ENCODE measurements around the gene AQR. TPM values are rescaled to one million over a fixed set of nuclear protein-coding genes. Genes with fewer than 3 reads are reported as not detected.

The AQR gene
- polyA plus RNA-seq, 1 of the 3 experiments (the other 2 are of a cell fraction), result 11.6 TPM

DNA sequence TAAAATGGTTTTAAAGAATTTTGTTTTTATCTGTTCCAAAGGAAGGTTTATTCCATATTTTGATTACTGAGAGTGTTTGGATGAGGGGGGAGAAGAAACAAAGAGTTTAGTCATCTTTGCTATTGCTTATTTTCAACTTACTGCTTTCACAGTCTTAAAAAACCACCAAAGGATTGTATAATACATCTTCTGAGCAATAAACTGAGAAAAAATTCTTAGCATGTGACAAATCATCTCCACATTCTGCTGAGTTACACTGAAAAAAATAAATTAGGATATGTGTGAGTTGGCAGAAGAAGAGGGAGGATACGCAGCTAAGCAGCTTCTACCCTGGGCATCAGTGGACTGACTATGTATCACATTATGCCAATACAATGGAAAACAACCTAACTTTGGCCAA lies 151.0 kb downstream of the AQR start:
- H3K4me1 ChIP-seq (ENCODE audit: control insufficient read depth in 1 of 2, insufficient read depth in 2 of 2, low read depth in 1 of 2, low read length in 1 of 2), result peaks cover 0 to 2% of the 10 kb centered on the region in 2 experiments; a peak in 2 of 4 replicates
- H3K9me3 ChIP-seq, result no peaks in the 10 kb centered on the region
- no peaks in the 10 kb centered on the region for H3K9me2 ChIP-seq
- H3K36me3 ChIP-seq (replicated peaks in 1 of 2; ENCODE audit: control insufficient read depth in 1 of 2, insufficient read depth in 2 of 2, low read length in 1 of 2), result no peaks in the 10 kb centered on the region
- H3K27ac ChIP-seq (ENCODE audit: low read depth in 2 of 2, low read length in 1 of 2), result peak overlapping the region in 1 of 2 experiments; percentile 34; a peak in 1 of 4 replicates
- POLR2A ChIA-PET, result no interaction called here
- no peak overlapping the region for H3K4me3 ChIP-seq (ENCODE audit: low read depth in 2 of 2, low read length in 1 of 2)
- CTCF ChIA-PET, result no interaction called here
- no peak for DNase-seq
- H3F3A ChIP-seq (replicated peaks; ENCODE audit: insufficient read depth), result peaks cover 20% of the 10 kb centered on the region
- no peaks in the 10 kb centered on the region for H4K20me1 ChIP-seq (ENCODE audit: insufficient read depth)
- no peak overlapping the region for H2AFZ ChIP-seq (ENCODE audit: low read depth)
- 100% methylated on average over 1 of the region's 1 CpG for WGBS (ENCODE audit: low lambda C conversion rate)
- no peaks in the 10 kb centered on the region for H3K27me3 ChIP-seq (ENCODE audit: insufficient read depth)
- no peak overlapping the region for H3K4me2 ChIP-seq
- H3K79me2 ChIP-seq (ENCODE audit: insufficient read depth), result no peaks in the 10 kb centered on the region
- no peak for TF ChIP-seq GABPA (IDR thresholded peaks at IDR 0.05; ENCODE audit: low read depth)
- TF ChIP-seq FOXM1 (IDR thresholded peaks at IDR 0.05; ENCODE audit: low read depth), result no peak
- TF ChIP-seq YY1 (IDR thresholded peaks at IDR 0.05; ENCODE audit: low read depth), result no peak
- no peak for TF ChIP-seq NFIC (IDR thresholded peaks at IDR 0.05; ENCODE audit: borderline replicate concordance)
- no peak for TF ChIP-seq MXI1 (IDR thresholded peaks at IDR 0.05; ENCODE audit: low read depth, low read length)
- TF ChIP-seq RXRA (IDR thresholded peaks at IDR 0.05; ENCODE audit: borderline replicate concordance, low read depth), result no peak
- TF ChIP-seq ELF1 (IDR thresholded peaks at IDR 0.05), result no peak
- TF ChIP-seq SIN3A (IDR thresholded peaks at IDR 0.05; ENCODE audit: borderline replicate concordance, low read depth, low read length), result no peak
- TF ChIP-seq TCF12 (IDR thresholded peaks at IDR 0.05), result no peak
- no peak for TF ChIP-seq EP300 (IDR thresholded peaks at IDR 0.05; ENCODE audit: borderline replicate concordance in 1 of 2, low read depth in 1 of 2, low read length in 1 of 2)
- TF ChIP-seq, protein P1, sequence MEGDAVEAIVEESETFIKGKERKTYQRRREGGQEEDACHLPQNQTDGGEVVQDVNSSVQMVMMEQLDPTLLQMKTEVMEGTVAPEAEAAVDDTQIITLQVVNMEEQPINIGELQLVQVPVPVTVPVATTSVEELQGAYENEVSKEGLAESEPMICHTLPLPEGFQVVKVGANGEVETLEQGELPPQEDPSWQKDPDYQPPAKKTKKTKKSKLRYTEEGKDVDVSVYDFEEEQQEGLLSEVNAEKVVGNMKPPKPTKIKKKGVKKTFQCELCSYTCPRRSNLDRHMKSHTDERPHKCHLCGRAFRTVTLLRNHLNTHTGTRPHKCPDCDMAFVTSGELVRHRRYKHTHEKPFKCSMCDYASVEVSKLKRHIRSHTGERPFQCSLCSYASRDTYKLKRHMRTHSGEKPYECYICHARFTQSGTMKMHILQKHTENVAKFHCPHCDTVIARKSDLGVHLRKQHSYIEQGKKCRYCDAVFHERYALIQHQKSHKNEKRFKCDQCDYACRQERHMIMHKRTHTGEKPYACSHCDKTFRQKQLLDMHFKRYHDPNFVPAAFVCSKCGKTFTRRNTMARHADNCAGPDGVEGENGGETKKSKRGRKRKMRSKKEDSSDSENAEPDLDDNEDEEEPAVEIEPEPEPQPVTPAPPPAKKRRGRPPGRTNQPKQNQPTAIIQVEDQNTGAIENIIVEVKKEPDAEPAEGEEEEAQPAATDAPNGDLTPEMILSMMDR (IDR thresholded peaks at IDR 0.05), result no peak
- no peak for TF ChIP-seq RAD21 (IDR thresholded peaks at IDR 0.05; ENCODE audit: low read length)
- TF ChIP-seq, protein P2, sequence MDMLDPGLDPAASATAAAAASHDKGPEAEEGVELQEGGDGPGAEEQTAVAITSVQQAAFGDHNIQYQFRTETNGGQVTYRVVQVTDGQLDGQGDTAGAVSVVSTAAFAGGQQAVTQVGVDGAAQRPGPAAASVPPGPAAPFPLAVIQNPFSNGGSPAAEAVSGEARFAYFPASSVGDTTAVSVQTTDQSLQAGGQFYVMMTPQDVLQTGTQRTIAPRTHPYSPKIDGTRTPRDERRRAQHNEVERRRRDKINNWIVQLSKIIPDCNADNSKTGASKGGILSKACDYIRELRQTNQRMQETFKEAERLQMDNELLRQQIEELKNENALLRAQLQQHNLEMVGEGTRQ (IDR thresholded peaks at IDR 0.05; ENCODE audit: borderline replicate concordance, low read depth, low read length), result no peak
- no peak overlapping the region for H3K9ac ChIP-seq

DNA sequence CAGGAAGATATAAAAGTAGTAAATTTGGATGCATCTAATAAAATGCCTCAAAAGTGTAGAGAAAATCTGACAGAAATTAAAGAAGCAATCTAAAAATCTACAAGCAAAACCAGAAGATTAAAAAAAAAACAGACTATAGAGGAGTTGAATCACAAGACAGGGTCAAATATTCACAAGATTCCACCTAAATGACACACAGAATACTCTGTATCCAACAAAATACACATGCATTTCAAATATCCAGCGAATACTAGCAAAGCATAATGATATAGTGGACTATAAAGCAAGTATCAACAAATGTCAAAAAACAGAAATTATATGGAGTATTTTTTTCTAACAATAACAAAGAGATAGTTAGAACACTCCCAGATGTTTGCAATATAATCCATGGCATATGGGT lies 153.7 kb downstream of the AQR start:
- ChIA-PET POLR2A (no interaction called here), CTCF (interaction anchor here (1.2 to 1.7 kb wide), 2 partner anchors 24 to 108 kb away, joined by 3 to 10 read pairs; no protein-coding TSS in a partner anchor)
- TF ChIP-seq ELF1 (IDR thresholded peaks at IDR 0.05) (no peak), SIN3A (IDR thresholded peaks at IDR 0.05; ENCODE audit: borderline replicate concordance, low read depth, low read length) (no peak), EZH2phosphoT487 (IDR thresholded peaks at IDR 0.05; ENCODE audit: borderline replicate concordance, low read depth) (no peak), TCF12 (IDR thresholded peaks at IDR 0.05) (no peak), MXI1 (IDR thresholded peaks at IDR 0.05; ENCODE audit: low read depth, low read length) (no peak), JUND (IDR thresholded peaks at IDR 0.05) (no peak), TAF1 (IDR thresholded peaks at IDR 0.05; ENCODE audit: borderline replicate concordance, low read depth, low read length) (no peak), NRF1 (IDR thresholded peaks at IDR 0.05; ENCODE audit: low read depth, low read length) (no peak), RFX5 (IDR thresholded peaks at IDR 0.05; ENCODE audit: low read length) (no peak), SMC3 (IDR thresholded peaks at IDR 0.05; ENCODE audit: low read depth, low read length) (no peak), RAD21 (IDR thresholded peaks at IDR 0.05; ENCODE audit: low read length) (no peak), CHD2 (IDR thresholded peaks at IDR 0.05; ENCODE audit: low read length, partially characterized antibody) (no peak), GATA2 (CRISPR knock-in tag; IDR thresholded peaks at IDR 0.05) (no peak), YY1 (IDR thresholded peaks at IDR 0.05; ENCODE audit: low read depth) (no peak), GABPA (IDR thresholded peaks at IDR 0.05; ENCODE audit: low read depth) (no peak), POLR2AphosphoS5 (IDR thresholded peaks at IDR 0.05; ENCODE audit: low read depth, low read length) (no peak), FOSL2 (IDR thresholded peaks at IDR 0.05; ENCODE audit: borderline replicate concordance, low read depth) (no peak)
- TF ChIP-seq, protein P2 (IDR thresholded peaks at IDR 0.05; ENCODE audit: borderline replicate concordance, low read depth, low read length), result no peak
- no peaks in the 10 kb centered on the region for H3K79me2 ChIP-seq (ENCODE audit: insufficient read depth)
- H3F3A ChIP-seq (replicated peaks; ENCODE audit: insufficient read depth), result peaks cover 41% of the 10 kb centered on the region
- H3K4me3 ChIP-seq (ENCODE audit: low read depth in 2 of 2, low read length in 1 of 2), result no peak overlapping the region
- no peak overlapping the region for H3K4me2 ChIP-seq
- peak overlapping the region in 1 of 2 experiments; percentile 6; a peak in 1 of 4 replicates for H3K27ac ChIP-seq (ENCODE audit: low read depth in 2 of 2, low read length in 1 of 2)
- H3K9me3 ChIP-seq, result no peaks in the 10 kb centered on the region
- H3K36me3 ChIP-seq (replicated peaks in 1 of 2; ENCODE audit: control insufficient read depth in 1 of 2, insufficient read depth in 2 of 2, low read length in 1 of 2), result no peaks in the 10 kb centered on the region
- H3K9ac ChIP-seq, result no peak overlapping the region
- no peak overlapping the region for H2AFZ ChIP-seq (ENCODE audit: low read depth)
- H3K9me2 ChIP-seq, result no peaks in the 10 kb centered on the region
- no peaks in the 10 kb centered on the region for H4K20me1 ChIP-seq (ENCODE audit: insufficient read depth)
- DNase-seq, result no peak
- peaks cover 9 to 15% of the 10 kb centered on the region in 2 experiments for H3K4me1 ChIP-seq (ENCODE audit: control insufficient read depth in 1 of 2, insufficient read depth in 2 of 2, low read depth in 1 of 2, low read length in 1 of 2)
- H3K27me3 ChIP-seq (ENCODE audit: insufficient read depth), result no peaks in the 10 kb centered on the region
- WGBS (ENCODE audit: low lambda C conversion rate), result 58% methylated on average over 1 of the region's 1 CpG
